GM23338 (cell line): ENCODE measurements around the gene STAP2. TPM values are rescaled to one million over a fixed set of nuclear protein-coding genes. Genes with fewer than 3 reads are reported as not detected.

Source experiments
- ATAC-seq: fragments of 200-7000 bp; cut with Tn5 transposase; 3 replicates; pipeline ENCODE4 v1.9.1; 2020
- DNase-seq: peaks from one replicate; pipeline ENCODE4 v3.0.0-alpha.2; 2015; ENCODE audit warnings: low spot score
- H2AFZ ChIP-seq: fragments of 200-600 bp; sonication (generic); 2 replicates; pipeline ENCODE4 v1.8.0; 2016; ENCODE audit warnings: antibody characterized with exemption, mild to moderate bottlenecking, moderate library complexity
- H3F3A ChIP-seq: fragments of 200-600 bp; sonication (generic); replicated peaks from 2 replicates; pipeline ENCODE4 v1.8.0; 2017; ENCODE audit warnings: antibody characterized with exemption, mixed run types, low read depth
- H3K27ac ChIP-seq: fragments of 200-600 bp; sonication (generic); 2 replicates; pipeline ENCODE4 v1.6.1; 2016; ENCODE audit warnings: low read depth
- H3K27me3 ChIP-seq: fragments of 200-600 bp; sonication (generic); 2 replicates; pipeline ENCODE4 v1.8.0; 2016; ENCODE audit warnings: mild to moderate bottlenecking, mixed run types, moderate library complexity; ENCODE audit not compliant: insufficient read depth
- H3K36me3 ChIP-seq: fragments of 200-600 bp; sonication (generic); 2 replicates; pipeline ENCODE4 v1.8.0; 2016; ENCODE audit warnings: mild to moderate bottlenecking; ENCODE audit not compliant: insufficient read depth
- H3K4me1 ChIP-seq: fragments of 200-600 bp; sonication (generic); 2 replicates; pipeline ENCODE4 v1.8.0; 2016; ENCODE audit warnings: mild to moderate bottlenecking, moderate library complexity; ENCODE audit not compliant: insufficient read depth
- H3K4me2 ChIP-seq: fragments of 200-600 bp; sonication (generic); 2 replicates; pipeline ENCODE4 v1.7.1; 2017; ENCODE audit warnings: mixed run types
- H3K4me3 ChIP-seq: fragments of 200-600 bp; sonication (generic); 2 replicates; pipeline ENCODE4 v1.6.1; 2016; ENCODE audit warnings: mixed run types
- H3K79me2 ChIP-seq: fragments of 200-600 bp; sonication (generic); replicated peaks from 2 replicates; pipeline ENCODE4 v1.8.0; 2017; ENCODE audit warnings: mild to moderate bottlenecking; ENCODE audit not compliant: insufficient read depth
- H3K9me2 ChIP-seq: fragments of 200-600 bp; sonication (generic); 2 replicates; pipeline ENCODE4 v1.8.0; 2017; ENCODE audit not compliant: insufficient read depth
- H4K20me1 ChIP-seq: fragments of 200-600 bp; sonication (generic); replicated peaks from 2 replicates; pipeline ENCODE4 v1.8.0; 2017; ENCODE audit warnings: mild to moderate bottlenecking; ENCODE audit not compliant: insufficient read depth
- H3K27ac Mint-ChIP-seq: 2 replicates; pipeline ENCODE4 v1.8.0; 2020; ENCODE audit warnings: inconsistent platforms, mild to moderate bottlenecking, moderate library complexity, mixed read lengths
- H3K27me3 Mint-ChIP-seq: 3 replicates; pipeline ENCODE4 v1.8.0; 2022; ENCODE audit warnings: low read depth, mild to moderate bottlenecking, moderate library complexity, mixed read lengths, inconsistent platforms; ENCODE audit not compliant: insufficient read depth, poor library complexity
- H3K36me3 Mint-ChIP-seq: 3 replicates; pipeline ENCODE4 v1.8.0; 2021; ENCODE audit warnings: low read depth, mild to moderate bottlenecking, inconsistent platforms, moderate library complexity, mixed read lengths
- H3K4me1 Mint-ChIP-seq: 3 replicates; pipeline ENCODE4 v1.8.0; 2020; ENCODE audit warnings: mild to moderate bottlenecking, inconsistent platforms, mixed read lengths
- H3K4me3 Mint-ChIP-seq: 3 replicates; pipeline ENCODE4 v1.8.0; 2021; ENCODE audit warnings: moderate library complexity, mild to moderate bottlenecking, inconsistent platforms, mixed read lengths
- H3K9me3 Mint-ChIP-seq: 3 replicates; pipeline ENCODE4 v1.8.0; 2020; ENCODE audit warnings: moderate library complexity, mild to moderate bottlenecking, inconsistent platforms, mixed read lengths
- CREB1 ChIP-seq: fragments of 250-450 bp; sonication (Bioruptor Pico); IDR thresholded peaks from 2 replicates; pipeline ENCODE4 v1.5.0; 2020; ENCODE audit warnings: low read depth, mild to moderate bottlenecking, moderate library complexity
- CTCF ChIP-seq, 2 experiments: fragments of 200-600 bp in 1 of 2; sonication (generic) in 1 of 2; conservative IDR thresholded peaks; 2 replicates each; pipeline versions ENCODE4 v1.5.1 to v1.6.1; 2016 to 2017; ENCODE audit warnings: antibody characterized with exemption in 2 of 2, low read depth in 2 of 2, mild to moderate bottlenecking in 2 of 2, moderate library complexity in 1 of 2
- EZH2 ChIP-seq: fragments of 200-600 bp; sonication (generic); IDR thresholded peaks from one replicate; pipeline ENCODE4 v1.8.0; 2017; ENCODE audit warnings: antibody characterized with exemption, mild to moderate bottlenecking, low read depth; ENCODE audit not compliant: unreplicated experiment
- JUNB ChIP-seq: IDR thresholded peaks from one replicate; pipeline ENCODE4 v1.6.1; 2016; ENCODE audit warnings: antibody characterized with exemption; ENCODE audit not compliant: unreplicated experiment
- NANOG ChIP-seq: IDR thresholded peaks from 2 replicates; pipeline ENCODE4 v1.6.1; 2016; ENCODE audit warnings: antibody characterized with exemption, borderline replicate concordance
- POLR2AphosphoS5 ChIP-seq: IDR thresholded peaks from 2 replicates; pipeline ENCODE4 v1.6.1; 2016; ENCODE audit warnings: antibody characterized with exemption, low read depth
- REST ChIP-seq: IDR thresholded peaks from one replicate; pipeline ENCODE4 v1.6.1; 2018; ENCODE audit warnings: antibody characterized with exemption; ENCODE audit not compliant: unreplicated experiment
- ZNF114 ChIP-seq: fragments of 250-450 bp; sonication (Bioruptor Pico); IDR thresholded peaks from 2 replicates; pipeline ENCODE4 v1.5.0; 2020; ENCODE audit warnings: mild to moderate bottlenecking, moderate library complexity
- ZNF331 ChIP-seq: fragments of 250-450 bp; sonication (Bioruptor Pico); IDR thresholded peaks from 2 replicates; pipeline ENCODE4 v1.5.0; 2020; ENCODE audit warnings: low read depth, mild to moderate bottlenecking, moderate library complexity
- polyA plus RNA-seq: library from polyadenylated mRNA; unstranded; fragments of >200 nt; fragmentation: Nextera tagmentation; extraction: Ambion mirVana; gene quantifications from 2 replicates; pipeline ENCODE4 v1.2.1, GENCODE V29; 2016
- total RNA-seq: library from RNA; depleted of rRNA; stranded (reverse); fragments of >200 nt; shearing (Covaris generic); gene quantifications from 2 replicates; pipeline ENCODE4 v1.2.3, GENCODE V29; 2014

Gene STAP2
- total and polyA plus RNA-seq, 2 experiments from 2014 or later = 15.1 to 20.7 TPM

- Mint-ChIP-seq H3K4me1 (peaks cover 18% of the 10 kb centered on the region), H3K36me3 (peaks cover 12% of the 10 kb centered on the region), H3K4me3 (peak overlapping the region; percentile 82), H3K27ac (peak overlapping the region; percentile 96), H3K9me3 (no peaks in the 10 kb centered on the region), H3K27me3 (peaks cover 30% of the 10 kb centered on the region)
- Histone ChIP-seq H3K4me3 (peak overlapping the region; percentile 77), H3K36me3 (no peaks in the 10 kb centered on the region), H4K20me1 (no peaks in the 10 kb centered on the region; the same call in 1 of the 2 replicates), H3K4me1 (peaks cover 3% of the 10 kb centered on the region; the same call in 1 of the 2 replicates), H3K27me3 (no peaks in the 10 kb centered on the region), H2AFZ (peak overlapping the region; percentile 91), H3K79me2 (no peaks in the 10 kb centered on the region), H3K27ac (peak overlapping the region; percentile 91; the same call in 1 of the 2 replicates), H3F3A (peaks cover 6% of the 10 kb centered on the region; the same call in 1 of the 2 replicates), H3K4me2 (peak overlapping the region; percentile 95), H3K9me2 (no peaks in the 10 kb centered on the region)
- DNase-seq = no peak
- TF ChIP-seq ZNF331 (CRISPR knock-in tag) = no peak
- TF ChIP-seq CTCF (conservative IDR thresholded peaks at IDR 0.05; ENCODE audit: low read depth in 2 of 2) = 0 out of 4 replicates have a peak, but pooled peaks of 1 of the 2 experiments have one; percentile 7
- TF ChIP-seq NANOG = no peak
- peak; percentile 15 for ATAC-seq
Measured at GRCh38 chr19:4327877-4328242, 10.8 kb downstream of the STAP2 start.

- Mint-ChIP-seq H3K27me3 (peaks cover 30% of the 10 kb centered on the region), H3K9me3 (no peaks in the 10 kb centered on the region), H3K4me3 (peak overlapping the region; percentile 82), H3K27ac (peak overlapping the region; percentile 96), H3K36me3 (peaks cover 15% of the 10 kb centered on the region), H3K4me1 (peaks cover 18% of the 10 kb centered on the region)
- no peaks in the 10 kb centered on the region for H3K9me2 ChIP-seq
- peak overlapping the region; percentile 97 for H2AFZ ChIP-seq
- H3K27me3 ChIP-seq = no peaks in the 10 kb centered on the region
- peak overlapping the region; percentile 77 for H3K4me3 ChIP-seq
- peaks cover 6% of the 10 kb centered on the region; the same call in 1 of the 2 replicates for H3F3A ChIP-seq
- no peaks in the 10 kb centered on the region; the same call in 1 of the 2 replicates for H4K20me1 ChIP-seq
- ATAC-seq = peak; percentile 63
- peak overlapping the region; percentile 91; the same call in 1 of the 2 replicates for H3K27ac ChIP-seq
- peak overlapping the region; percentile 95 for H3K4me2 ChIP-seq
- H3K4me1 ChIP-seq = peaks cover 3% of the 10 kb centered on the region; the same call in 1 of the 2 replicates
- DNase-seq = peak; percentile 99
- TF ChIP-seq JUNB (no peak), POLR2AphosphoS5 (peak; percentile 76), CREB1 (CRISPR knock-in tag) (no peak), ZNF331 (CRISPR knock-in tag) (no peak), REST (no peak), ZNF114 (CRISPR knock-in tag) (no peak), EZH2 (no peak)
- H3K36me3 ChIP-seq = no peaks in the 10 kb centered on the region
- H3K79me2 ChIP-seq = no peaks in the 10 kb centered on the region
Measured at GRCh38 chr19:4327252-4327876, 11.3 kb downstream of the STAP2 start.
